Measurements from ENCODE around the gene MTNR1B.

The MTNR1B gene

DNA sequence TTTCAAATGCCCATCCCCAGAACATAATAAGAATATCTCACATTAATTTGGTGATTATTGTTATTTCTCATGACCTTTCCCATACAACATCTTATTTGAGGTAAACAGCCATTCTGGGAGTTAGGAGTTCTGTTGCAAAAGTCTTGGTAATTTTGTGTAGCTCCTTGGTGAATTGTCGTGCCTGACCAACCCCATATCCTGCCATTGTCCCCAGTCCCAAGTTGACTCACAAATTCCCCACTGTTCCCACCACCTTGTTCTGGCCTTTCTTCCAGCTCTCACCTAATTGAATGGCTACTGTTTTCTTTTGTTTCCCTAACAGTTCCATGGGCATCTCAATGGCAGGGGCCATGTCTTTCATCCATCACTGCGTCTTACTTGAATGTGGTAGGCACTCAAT lies 8.0 kb downstream of the MTNR1B start (continued):
- TF ChIP-seq ZNF274 (IDR thresholded peaks at IDR 0.05; ENCODE audit: low read length) (no peak), ZNF274 (tag by site-specific recombination; IDR thresholded peaks at IDR 0.05; ENCODE audit: borderline replicate concordance) (no peak), ZNF146 (tag by site-specific recombination; IDR thresholded peaks at IDR 0.05) (no peak), ZNF785 (tag by site-specific recombination; IDR thresholded peaks at IDR 0.05) (no peak)
- TF ChIP-seq, protein P1, sequence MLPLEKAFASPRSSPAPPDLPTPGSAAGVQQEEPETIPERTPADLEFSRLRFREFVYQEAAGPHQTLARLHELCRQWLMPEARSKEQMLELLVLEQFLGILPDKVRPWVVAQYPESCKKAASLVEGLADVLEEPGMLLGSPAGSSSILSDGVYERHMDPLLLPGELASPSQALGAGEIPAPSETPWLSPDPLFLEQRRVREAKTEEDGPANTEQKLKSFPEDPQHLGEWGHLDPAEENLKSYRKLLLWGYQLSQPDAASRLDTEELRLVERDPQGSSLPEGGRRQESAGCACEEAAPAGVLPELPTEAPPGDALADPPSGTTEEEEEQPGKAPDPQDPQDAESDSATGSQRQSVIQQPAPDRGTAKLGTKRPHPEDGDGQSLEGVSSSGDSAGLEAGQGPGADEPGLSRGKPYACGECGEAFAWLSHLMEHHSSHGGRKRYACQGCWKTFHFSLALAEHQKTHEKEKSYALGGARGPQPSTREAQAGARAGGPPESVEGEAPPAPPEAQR (tag by site-specific recombination; IDR thresholded peaks at IDR 0.05) = no peak
- TF ChIP-seq, protein P2, sequence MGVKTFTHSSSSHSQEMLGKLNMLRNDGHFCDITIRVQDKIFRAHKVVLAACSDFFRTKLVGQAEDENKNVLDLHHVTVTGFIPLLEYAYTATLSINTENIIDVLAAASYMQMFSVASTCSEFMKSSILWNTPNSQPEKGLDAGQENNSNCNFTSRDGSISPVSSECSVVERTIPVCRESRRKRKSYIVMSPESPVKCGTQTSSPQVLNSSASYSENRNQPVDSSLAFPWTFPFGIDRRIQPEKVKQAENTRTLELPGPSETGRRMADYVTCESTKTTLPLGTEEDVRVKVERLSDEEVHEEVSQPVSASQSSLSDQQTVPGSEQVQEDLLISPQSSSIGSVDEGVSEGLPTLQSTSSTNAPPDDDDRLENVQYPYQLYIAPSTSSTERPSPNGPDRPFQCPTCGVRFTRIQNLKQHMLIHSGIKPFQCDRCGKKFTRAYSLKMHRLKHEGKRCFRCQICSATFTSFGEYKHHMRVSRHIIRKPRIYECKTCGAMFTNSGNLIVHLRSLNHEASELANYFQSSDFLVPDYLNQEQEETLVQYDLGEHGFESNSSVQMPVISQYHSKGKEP (tag by site-specific recombination; IDR thresholded peaks at IDR 0.05) = no peak

DNA sequence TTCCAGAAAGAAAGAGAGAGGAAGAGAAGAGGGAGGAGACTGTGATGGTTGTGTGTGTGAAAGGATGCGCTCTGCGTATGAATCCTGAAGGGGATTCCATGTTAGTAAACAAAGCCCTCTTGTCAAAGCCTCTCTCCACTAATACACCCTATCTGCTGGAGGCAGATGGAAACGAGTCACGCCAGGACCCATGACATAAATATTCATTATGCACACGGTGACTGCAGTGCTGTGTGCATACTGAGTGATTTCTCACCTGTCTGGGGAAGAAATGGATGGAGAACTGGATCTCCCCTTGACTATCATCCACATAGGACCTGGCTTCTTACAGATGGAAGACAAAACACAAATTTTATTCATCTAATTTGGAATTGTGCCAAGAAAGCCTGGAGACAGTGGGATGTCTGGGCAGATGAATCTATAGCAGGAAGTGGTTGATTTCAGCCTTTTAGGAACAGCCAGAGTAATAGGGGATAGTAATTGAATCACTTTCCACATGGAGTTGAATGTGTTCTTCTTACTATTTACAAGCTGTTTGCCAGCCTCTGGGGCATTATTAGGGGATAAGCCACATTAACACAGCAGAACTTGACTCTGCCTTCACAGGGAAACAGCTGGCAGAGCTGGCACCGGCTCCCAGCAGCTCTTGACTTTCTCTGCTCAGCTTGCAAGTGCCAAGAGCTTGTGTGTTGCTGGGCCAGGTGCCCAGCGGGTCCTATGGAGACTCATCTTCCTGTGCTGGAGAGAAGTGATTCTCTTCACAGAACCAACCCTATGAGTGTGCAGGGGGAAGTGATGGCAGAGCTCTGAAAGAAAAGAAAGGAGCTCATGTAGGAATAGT lies 9.0 kb downstream of the MTNR1B start:
- Histone ChIP-seq H3K27ac (ENCODE audit: extremely low read depth, low read depth, low read length) (no peak overlapping the region), H3K36me3 (ENCODE audit: control insufficient read depth in 2 of 2, insufficient read depth in 1 of 2, low read length in 2 of 2) (no peaks in the 10 kb centered on the region), H3K9me3 (ENCODE audit: control insufficient read depth, insufficient read depth, low read depth, low read length) (no peaks in the 10 kb centered on the region), H3K4me1 (ENCODE audit: control insufficient read depth, insufficient read depth, low read length) (no peaks in the 10 kb centered on the region), H3K4me3 (ENCODE audit: low read depth, low read length) (no peak overlapping the region)
- CTCF ChIA-PET = no interaction called here
- TF ChIP-seq ZBTB17 (tag by site-specific recombination; IDR thresholded peaks at IDR 0.05) = no peak
- TF ChIP-seq, protein P3, sequence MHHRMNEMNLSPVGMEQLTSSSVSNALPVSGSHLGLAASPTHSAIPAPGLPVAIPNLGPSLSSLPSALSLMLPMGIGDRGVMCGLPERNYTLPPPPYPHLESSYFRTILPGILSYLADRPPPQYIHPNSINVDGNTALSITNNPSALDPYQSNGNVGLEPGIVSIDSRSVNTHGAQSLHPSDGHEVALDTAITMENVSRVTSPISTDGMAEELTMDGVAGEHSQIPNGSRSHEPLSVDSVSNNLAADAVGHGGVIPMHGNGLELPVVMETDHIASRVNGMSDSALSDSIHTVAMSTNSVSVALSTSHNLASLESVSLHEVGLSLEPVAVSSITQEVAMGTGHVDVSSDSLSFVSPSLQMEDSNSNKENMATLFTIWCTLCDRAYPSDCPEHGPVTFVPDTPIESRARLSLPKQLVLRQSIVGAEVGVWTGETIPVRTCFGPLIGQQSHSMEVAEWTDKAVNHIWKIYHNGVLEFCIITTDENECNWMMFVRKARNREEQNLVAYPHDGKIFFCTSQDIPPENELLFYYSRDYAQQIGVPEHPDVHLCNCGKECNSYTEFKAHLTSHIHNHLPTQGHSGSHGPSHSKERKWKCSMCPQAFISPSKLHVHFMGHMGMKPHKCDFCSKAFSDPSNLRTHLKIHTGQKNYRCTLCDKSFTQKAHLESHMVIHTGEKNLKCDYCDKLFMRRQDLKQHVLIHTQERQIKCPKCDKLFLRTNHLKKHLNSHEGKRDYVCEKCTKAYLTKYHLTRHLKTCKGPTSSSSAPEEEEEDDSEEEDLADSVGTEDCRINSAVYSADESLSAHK (tag by site-specific recombination; IDR thresholded peaks at IDR 0.05) = no peak
- no peak for TF ChIP-seq ZNF23 (tag by site-specific recombination; IDR thresholded peaks at IDR 0.05; ENCODE audit: borderline replicate concordance)
- TF ChIP-seq ZNF2 (tag by site-specific recombination; IDR thresholded peaks at IDR 0.05) = no peak
- TF ChIP-seq, protein P2 (tag by site-specific recombination; IDR thresholded peaks at IDR 0.05) = no peak
- TF ChIP-seq ZNF16 (tag by site-specific recombination; IDR thresholded peaks at IDR 0.05; ENCODE audit: low read depth) = no peak
- TF ChIP-seq ZNF626 (tag by site-specific recombination; IDR thresholded peaks at IDR 0.05) = no peak
- no peak for TF ChIP-seq ZNF561 (tag by site-specific recombination; IDR thresholded peaks at IDR 0.05; ENCODE audit: borderline replicate concordance)
- TF ChIP-seq BCL11B (tag by site-specific recombination; IDR thresholded peaks at IDR 0.05; ENCODE audit: low read depth) = no peak
- TF ChIP-seq, protein P4, sequence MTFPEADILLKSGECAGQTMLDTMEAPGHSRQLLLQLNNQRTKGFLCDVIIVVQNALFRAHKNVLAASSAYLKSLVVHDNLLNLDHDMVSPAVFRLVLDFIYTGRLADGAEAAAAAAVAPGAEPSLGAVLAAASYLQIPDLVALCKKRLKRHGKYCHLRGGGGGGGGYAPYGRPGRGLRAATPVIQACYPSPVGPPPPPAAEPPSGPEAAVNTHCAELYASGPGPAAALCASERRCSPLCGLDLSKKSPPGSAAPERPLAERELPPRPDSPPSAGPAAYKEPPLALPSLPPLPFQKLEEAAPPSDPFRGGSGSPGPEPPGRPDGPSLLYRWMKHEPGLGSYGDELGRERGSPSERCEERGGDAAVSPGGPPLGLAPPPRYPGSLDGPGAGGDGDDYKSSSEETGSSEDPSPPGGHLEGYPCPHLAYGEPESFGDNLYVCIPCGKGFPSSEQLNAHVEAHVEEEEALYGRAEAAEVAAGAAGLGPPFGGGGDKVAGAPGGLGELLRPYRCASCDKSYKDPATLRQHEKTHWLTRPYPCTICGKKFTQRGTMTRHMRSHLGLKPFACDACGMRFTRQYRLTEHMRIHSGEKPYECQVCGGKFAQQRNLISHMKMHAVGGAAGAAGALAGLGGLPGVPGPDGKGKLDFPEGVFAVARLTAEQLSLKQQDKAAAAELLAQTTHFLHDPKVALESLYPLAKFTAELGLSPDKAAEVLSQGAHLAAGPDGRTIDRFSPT (tag by site-specific recombination; IDR thresholded peaks at IDR 0.05) = no peak
- TF ChIP-seq GFI1B (tag by site-specific recombination; IDR thresholded peaks at IDR 0.05) = no peak
- TF ChIP-seq MYNN (tag by site-specific recombination; IDR thresholded peaks at IDR 0.05; ENCODE audit: borderline replicate concordance) = no peak
- TF ChIP-seq, protein P5, sequence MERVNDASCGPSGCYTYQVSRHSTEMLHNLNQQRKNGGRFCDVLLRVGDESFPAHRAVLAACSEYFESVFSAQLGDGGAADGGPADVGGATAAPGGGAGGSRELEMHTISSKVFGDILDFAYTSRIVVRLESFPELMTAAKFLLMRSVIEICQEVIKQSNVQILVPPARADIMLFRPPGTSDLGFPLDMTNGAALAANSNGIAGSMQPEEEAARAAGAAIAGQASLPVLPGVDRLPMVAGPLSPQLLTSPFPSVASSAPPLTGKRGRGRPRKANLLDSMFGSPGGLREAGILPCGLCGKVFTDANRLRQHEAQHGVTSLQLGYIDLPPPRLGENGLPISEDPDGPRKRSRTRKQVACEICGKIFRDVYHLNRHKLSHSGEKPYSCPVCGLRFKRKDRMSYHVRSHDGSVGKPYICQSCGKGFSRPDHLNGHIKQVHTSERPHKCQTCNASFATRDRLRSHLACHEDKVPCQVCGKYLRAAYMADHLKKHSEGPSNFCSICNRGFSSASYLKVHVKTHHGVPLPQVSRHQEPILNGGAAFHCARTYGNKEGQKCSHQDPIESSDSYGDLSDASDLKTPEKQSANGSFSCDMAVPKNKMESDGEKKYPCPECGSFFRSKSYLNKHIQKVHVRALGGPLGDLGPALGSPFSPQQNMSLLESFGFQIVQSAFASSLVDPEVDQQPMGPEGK (tag by site-specific recombination; IDR thresholded peaks at IDR 0.05) = no peak
- TF ChIP-seq ZNF274 (IDR thresholded peaks at IDR 0.05; ENCODE audit: low read length) = no peak
- TF ChIP-seq ZNF274 (tag by site-specific recombination; IDR thresholded peaks at IDR 0.05; ENCODE audit: borderline replicate concordance) = no peak
- no peak for TF ChIP-seq ZNF544 (tag by site-specific recombination; IDR thresholded peaks at IDR 0.05)
- POLR2A ChIA-PET = no interaction called here
